GM19397 (cell line): ENCODE measurements around the gene ACTR3C.
A peak's percentile ranks its signal among the peaks of the same experiment; 100 is the strongest.
"Not testable (repeated sequence)": the region's sequence is repeated elsewhere in the genome, so short reads cannot be mapped to it uniquely, and the experiment has no call there.

Source experiments
- ATAC-seq: cut with Tn5 transposase; IDR thresholded peaks from one replicate; pipeline ENCODE4 v1.9.1; 2021; ENCODE audit warnings: mild to moderate bottlenecking, moderate library complexity; ENCODE audit not compliant: unreplicated experiment

The ACTR3C gene

DNA sequence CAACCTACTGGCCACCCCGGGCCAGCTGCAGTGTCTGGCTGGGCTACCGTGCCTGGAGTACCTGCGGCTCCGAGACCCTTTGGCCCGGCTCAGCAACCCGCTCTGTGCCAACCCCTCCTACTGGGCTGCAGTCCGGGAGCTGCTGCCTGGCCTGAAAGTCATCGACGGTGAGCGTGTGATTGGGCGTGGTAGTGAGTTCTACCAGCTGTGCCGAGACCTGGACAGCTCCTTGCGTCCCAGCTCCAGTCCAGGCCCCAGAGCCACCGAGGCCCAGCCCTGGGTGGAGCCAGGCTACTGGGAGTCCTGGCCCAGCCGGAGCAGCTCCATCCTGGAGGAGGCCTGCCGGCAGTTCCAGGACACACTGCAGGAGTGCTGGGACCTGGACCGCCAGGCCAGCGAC lies 13.8 kb upstream of the ACTR3C start:
- ATAC-seq, result no peak

DNA sequence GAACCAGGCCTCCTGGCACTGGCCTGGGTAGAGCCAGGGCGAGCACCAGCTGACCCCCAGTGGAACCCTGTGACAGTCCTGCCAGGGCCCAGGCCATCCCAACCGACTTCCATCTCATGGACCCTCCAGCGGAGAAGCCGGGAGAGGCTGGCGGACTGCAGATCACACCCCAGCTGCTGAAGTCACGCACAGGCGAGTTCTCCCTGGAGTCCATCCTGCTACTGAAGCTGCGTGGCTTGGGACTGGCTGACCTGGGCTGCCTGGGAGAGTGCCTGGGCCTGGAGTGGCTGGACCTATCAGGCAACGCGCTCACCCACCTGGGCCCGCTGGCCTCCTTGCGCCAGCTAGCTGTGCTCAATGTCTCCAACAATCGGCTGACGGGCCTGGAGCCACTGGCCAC lies 13.4 kb upstream of the ACTR3C start:
- ATAC-seq, result no peak

DNA sequence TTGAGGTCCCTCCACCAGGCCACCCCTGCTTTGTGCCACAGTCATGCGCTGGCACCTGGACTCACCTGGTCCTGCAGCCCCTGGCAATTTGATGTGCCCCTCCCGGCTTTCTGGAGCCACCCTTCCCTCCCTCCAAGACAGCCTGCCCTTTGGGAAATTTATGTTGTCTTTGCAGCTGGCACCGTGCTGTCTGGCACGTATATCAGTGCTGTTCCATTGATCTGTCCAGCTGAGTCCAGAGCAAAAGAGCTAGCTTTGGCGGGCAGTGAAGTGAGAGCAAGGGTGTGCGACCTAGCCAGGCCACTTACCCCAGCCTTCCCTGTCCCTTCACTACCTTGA lies 12.4 kb upstream of the ACTR3C start:
- ATAC-seq, result no peak

DNA sequence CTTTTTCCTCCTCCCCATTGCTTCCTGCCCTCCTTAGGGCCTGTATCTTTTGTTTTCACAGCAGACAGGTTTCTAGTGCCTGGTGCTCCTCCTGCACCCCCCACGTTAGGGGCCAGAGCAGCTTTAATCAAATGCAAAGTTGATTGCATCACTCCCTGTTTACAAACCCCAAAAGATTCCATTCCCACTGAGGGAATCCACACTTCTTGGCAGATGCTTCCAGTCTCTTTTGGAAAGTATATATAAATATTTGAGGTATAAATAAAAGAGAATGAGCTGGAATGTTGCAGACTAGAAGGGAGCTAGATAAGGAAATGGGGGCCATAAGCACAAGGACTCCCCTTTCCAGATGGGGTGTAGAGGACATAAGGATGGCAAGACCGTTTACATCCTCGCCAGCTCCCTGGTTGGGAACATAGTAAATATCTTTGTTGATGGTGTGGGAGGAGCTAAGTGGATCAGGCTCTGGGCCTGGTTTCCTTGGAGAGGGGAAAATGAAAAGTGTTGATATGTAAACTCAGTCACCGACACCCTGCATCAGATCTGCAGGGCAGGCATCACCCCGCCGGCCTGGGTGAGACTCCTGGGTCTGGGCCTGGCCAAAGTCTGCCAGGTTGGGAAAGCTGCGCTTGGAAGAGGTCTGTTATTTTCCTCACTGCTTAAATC lies 11.9 kb upstream of the ACTR3C start:
- no peak for ATAC-seq

DNA sequence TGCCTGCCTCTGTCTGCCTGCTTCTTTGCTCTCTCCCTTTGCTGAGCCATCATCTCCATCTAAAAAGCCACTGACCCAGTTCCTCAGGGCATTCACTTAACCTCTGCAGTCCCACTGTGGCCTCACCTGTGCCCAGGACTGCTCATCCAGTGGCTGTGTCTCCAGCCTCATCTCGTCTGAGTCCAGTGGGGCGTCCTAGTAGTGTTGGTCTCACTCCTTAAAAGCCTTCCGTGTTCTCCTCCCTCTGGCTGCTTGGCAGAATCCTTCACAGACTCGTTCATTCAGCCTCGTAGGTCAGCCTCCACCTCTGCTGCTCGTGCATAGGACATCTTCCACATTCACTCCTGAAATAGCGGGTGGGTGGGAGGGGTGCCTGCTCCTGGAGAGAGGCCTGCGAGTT lies 10.8 kb upstream of the ACTR3C start:
- ATAC-seq, result no peak

DNA sequence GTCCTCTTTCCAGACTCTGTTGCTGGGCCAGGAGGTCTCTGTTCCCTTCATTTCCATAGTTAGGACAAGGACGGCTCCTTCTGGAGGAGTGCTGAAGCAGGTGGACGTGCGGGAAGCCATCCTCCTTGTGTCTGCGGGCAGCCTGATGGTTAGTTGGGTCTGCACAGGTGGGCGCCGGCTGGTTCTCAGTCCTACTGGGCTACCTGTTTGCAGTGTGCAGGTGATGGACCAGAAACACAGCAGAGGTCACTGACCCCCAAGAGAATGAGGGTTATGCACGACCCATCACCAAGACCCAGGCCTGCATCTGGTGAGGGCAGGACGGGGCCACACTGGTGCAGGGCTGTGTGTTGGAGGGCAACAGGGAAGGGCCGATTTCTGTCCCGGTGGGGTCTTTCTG lies 10.3 kb upstream of the ACTR3C start:
- ATAC-seq, result no peak

DNA sequence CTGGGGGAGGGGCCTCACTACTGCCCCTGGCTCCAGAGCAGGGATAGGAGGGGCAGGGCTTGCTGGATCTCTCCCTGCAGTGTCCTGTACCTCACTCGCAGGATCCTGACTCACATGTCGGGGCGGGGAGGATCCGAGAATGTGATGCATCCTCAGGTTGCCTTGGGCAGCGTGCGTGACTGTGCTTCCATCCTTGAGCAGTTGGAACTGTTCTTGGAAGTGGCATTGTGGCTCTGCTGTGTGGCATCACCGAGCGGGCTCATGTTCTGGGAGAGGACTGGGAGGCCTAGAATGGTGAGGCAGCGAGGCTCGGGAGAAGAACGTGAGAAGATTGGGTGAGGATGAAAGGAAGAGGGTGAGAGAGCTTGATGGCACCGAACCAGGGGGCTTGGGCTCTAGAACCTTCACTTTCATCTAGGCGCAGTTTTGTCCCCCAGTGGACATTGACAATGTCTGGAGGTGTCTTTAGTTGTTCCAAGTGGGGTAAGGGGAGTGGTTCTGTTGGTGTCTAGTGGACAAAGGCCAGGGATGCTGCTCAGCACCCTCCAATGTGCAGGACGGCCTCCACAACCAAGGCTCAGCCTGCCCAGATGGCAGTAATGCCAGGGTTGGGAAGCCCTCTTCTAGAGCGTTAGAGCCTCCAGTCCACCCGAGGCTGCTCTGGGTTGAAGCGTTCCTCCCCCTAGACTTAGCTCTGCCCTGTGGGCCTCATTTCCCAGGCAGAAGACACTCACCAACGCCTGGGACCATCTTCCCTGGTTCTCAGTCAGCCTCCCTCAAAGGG lies 9.7 kb upstream of the ACTR3C start:
- ATAC-seq, result no peak

DNA sequence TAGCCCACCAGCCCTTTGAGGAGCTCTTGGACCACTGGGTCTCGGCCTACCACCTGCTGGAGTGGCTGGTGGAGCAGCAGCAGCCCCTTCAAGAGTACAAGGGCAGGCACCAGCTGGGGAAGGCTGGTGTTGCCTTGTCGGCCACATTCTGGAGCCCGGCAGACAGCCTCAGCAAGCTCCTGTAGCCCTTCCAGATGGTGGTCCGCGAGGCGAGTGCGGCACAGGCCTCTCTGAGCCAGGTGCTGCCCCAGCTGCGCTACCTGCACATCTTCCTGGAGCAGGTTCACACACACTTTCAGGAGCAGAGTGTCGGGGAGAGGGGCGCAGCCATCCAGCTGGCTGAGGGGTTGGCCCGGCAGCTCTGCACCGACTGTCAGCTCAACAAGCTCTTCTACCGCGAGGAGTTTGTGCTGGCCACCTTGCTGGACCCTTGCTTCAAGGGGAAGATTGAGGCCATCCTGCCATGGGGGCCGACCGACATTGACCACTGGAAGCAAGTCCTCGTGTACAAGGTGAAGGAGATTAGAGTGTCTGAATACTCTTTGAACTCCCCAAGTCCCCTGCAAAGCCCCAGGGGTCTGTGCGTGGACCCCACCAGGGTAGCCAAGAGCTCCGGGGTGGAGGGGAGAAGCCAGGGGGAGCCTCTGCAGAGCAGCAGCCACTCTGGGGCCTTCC lies 7.0 kb upstream of the ACTR3C start:
- ATAC-seq, result no peak

DNA sequence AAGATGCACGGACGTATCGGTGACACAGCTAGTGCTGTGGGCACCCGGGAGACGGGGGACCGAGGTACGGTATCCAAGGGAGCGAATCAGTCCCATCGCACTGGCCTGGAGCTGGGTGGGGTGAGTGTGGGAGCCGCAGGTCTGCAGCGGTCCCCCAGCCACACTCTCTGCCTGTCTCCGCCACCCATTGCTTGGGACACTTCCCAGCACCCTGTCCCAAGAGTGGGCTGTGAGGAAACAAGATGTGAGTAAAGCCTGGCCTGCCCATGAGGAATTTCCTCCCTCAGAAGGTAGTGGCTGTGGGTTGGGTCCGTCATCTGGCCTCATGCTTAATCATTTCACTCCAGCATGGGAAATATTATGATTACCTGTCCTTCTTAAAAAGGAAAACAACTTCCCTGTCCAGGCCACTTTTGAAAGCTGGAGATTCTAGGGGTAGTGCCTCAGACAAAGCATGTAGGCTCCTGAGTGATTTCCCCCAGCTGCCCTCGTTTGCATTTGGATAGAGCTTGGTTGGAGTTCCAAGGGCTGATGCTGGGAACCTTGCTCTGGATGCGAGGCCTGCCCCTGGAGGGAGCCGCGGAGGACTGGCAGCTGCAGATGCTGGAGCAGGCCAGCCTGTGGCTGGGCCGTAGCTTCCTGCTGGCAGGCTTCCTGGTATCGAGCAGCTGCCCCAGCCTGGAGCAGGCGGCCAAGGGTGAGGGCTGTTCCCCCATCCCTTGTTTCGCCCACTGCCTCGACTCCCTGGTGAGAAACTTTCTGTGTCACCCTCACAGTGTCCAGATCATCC lies 6.2 kb upstream of the ACTR3C start:
- no peak for ATAC-seq

DNA sequence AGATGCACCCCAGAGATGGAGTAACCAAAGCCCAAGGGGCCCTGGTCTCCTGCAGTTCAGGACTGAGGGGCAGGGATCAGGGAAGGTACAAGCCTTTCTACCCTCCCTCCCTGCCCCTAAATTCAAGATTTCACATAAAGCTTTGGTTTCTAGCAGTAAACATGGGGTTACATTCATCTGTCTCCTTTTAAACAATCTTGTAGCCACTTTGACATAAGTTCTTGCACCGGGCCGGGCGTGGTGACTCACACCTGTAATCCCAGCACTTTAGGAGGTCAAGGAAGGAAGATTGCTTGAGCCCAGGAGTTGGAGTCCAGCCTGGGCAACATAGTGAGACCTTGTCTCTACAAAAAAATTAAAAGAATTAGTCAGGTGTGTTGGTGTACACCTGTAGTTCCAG lies 4.0 kb upstream of the ACTR3C start:
- ATAC-seq, result no peak

DNA sequence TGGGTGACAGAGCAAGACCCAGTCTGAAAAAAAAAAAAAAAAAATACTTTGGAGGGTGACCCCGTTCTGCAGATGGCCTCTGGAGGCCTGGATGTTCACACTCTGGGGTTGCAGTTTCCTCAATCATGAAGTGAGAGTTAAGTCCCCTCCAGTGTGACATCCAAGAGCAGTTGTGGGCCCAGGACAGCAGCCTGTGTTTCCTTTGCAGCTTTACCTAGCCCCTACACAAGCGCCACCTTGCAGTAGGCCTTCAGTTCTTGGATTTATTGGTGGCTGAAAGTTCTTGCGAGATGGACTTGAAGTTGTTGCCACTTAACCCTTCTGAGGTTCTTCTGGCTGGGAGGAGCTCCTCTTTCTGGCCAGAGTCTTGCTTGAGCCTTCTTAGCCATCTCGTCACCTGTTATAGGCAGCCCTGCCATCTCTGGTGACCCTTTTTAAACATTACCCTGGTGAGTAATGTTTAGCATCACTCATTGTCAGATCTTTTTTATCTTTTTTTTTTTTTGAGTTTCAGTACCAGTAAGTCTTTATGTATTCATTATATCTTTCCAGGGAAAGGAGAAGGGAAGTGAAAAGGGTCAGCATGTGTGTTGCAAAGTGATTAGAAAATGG lies 3.4 kb upstream of the ACTR3C start:
- ATAC-seq, result no peak

DNA sequence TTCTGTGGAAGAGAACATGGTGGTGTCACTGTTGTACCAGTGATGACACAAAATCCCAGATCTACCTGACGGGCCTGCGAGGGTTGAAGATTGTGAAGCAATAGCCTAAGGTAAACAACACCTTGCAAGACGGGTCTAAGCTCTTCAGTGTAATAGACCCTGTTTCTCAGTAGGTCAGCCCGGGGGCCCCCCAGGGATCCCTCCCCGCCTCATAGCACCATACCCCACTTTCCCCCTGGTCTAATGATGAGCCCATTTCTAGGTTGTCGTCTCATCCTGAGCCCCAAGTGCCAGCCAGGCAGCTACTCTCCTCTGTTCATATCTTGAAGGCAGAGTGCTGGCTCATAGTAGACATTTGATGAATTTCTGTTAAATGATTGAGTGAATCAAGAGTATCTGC lies 2.6 kb upstream of the ACTR3C start:
- no peak for ATAC-seq

DNA sequence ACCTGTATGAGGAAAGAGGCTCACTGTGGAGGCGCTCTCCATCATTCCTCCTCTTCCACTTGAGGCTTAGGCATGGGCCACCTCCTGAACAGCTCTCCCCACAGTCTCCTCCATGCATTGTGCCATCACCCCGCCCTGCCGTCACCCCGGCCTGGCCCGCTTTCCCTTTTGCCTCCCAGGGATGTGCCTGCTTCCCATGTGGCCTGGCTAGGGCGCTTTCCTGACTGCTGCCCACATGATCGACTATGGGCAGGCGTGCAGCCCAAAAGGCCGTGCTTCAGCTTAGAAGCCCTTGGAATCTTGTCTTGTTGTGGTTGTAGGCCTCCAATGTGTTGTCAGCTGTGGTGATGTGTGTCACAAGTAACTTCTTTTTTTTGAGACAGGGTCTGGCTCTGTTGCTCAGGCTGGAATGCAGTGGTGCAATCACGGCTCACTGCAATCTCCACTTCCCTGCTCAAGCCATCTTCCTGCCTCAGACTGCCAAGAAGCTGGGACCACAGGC lies 1.8 kb upstream of the ACTR3C start:
- ATAC-seq, result no peak

DNA sequence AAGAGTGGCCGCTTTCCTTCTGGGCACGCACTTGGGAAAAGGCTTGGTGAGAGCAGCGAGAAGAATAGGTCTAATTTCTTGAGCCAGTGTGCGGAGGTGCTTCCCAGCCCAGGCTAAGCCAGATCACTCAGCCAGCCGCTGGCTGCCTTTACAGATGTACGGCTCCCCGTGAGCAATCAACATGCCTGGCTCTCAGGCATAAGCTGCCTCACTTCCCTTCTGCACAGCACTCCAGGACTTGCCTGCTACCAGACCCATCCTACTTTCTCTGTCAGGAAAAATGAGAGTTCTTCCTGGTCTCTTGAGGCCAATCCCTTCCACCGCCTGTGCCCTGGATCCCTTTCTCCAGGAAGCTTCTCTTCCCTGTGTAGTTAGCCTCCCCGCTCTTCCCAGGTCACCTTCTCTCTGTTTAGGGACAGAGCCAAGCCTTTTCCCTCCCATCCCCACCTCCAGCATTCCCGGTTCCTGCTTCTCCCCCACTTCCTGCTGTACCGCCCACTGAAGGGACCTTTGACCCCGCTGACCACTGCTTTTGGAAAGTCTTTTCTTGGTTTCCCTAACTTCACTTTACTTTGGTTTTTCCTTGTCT lies 1.1 kb upstream of the ACTR3C start:
- ATAC-seq, result no peak

DNA sequence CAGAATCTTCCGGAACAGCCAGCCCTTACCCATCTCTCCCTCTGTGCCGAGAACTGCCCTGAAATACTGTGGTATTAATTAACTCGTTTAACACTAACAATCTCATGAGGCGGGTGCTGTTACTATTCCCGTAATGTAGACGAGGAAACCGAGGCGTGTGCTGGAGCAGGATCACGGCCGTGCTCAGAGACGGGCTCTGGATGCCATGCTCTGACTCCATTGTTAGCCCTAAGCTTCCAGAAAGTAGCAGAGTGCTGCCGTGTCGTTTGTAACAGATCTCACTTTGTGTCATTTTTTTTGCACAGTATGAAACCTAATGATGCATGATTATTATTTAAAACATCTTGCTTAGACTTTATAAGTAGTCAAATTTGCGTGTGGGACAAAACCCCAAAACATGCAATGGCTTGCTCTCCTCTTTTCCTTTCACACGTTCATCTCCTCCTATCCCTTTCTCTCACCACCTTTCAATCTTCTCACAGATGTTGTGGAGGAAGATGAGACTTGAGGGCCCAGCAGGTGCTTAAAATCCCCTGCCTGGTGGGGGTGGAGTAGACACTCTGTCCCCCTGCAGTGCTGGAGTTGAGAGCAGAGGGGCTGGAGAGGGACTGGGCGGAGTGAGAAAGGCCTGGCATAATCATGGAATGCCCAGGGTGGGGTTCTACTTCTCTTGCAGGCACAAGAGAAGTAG lies 482 bp upstream of the ACTR3C start:
- ATAC-seq, result peak; percentile 22

DNA sequence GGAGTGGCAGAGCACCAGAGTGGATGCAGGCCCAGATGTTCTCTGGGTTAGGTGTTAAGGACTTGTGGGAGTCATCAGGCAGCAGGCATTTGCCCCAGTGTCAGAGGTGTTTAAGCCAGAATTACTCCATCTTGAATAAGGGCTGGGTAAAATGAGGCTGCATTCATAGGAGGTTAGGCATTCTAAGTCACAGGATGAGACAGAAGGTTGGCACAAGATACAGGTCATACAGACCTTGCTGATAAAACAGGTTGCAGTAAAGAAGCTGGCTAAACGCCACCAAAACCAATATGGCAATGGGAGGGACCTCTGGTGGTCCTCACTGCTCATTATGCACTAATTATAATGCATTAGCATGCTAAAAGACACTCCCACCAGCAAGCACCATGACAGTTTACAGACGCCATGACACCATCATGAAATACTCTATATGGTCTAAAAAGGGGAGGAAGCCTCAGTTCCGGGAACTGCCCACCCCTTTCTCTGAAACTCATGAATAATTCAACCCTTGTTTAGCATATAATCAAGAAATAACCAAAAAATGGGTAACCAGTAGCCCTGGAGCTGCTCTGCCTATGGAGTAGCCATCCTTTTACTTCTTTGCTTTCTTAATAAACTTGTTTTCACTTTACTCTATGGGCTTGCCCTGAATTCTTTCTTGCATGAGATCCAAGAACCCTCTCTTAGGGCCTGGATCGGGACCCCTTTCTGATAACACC lies 1.1 kb downstream of the ACTR3C start:
- ATAC-seq, result no peak

DNA sequence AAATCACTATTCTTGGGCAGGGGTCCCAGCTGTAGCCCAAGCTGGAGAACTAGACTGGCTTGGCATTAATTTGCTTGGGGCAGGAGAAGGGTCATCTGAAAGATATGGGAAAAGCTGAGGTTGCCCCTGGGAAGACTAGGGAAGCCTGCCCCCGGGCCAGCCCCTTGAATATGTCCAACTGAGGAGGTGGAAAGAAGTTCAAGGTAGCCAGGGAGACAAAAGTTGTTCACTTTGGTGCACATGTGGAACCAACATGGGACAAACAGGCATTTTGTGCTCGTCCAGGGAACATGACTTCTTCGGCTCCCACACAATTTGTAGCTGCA lies 1.6 kb downstream of the ACTR3C start:
- no peak for ATAC-seq

DNA sequence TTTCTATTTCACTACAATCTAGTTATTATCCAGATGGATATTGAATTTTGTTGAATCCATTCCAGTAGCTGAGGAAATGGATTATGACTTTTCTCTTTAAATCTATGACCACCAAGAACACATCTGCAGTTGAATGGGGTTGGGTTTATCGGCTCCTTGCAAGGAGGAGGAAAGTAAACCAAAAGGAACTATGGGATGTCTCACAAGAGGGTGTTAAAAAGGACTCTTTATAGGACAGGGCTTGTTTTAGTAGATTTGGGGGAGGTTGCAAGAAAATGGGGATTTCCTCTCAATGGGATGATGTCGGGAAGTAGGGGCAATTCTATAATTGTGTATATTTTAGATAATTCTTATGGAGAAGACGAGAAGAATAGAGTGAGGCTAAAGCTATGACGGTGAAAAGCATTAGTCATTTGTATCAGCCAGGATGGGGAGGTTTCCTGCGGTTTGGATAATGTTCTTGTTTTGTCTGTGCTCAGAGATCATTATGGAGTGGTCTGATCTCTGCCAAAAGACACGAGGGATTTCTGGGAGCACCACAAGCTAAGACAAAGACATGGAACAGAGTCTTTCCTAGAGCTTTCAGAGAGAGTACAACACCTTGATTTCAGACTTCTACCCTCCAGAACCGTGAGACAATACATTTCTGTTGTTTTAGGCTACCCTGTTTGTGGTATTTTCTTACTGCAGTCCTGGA lies 5.4 kb downstream of the ACTR3C start:
- ATAC-seq, result no peak

DNA sequence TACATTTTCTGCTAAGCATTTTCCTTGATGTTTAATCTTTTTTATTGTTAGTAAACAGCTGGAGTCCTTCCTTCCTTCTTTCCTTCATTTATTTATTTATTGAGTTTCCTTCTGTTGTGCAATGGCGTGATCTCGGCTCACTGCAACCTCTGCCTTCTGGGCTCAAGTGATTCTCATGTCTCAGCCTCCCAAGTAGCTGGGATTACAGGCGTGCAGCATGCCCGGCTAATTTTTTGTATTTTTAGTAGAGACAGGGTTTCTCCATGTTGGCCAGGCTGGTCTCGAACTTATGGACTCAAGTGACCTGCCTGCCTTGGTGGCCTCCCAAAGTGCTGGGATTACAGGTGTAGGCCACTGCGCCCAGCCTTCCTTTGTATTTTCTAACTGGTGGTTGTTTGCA lies 6.4 kb downstream of the ACTR3C start:
- not testable (repeated sequence) for ATAC-seq
